GM19240 (cell line): ENCODE results near the gene TTLL8.

ENCODE experiments used
- DNase-seq: peaks from one replicate; pipeline ENCODE4 v3.0.0; 2011; ENCODE audit warnings: low spot score; ENCODE audit not compliant: insufficient read length

Gene TTLL8

DNA sequence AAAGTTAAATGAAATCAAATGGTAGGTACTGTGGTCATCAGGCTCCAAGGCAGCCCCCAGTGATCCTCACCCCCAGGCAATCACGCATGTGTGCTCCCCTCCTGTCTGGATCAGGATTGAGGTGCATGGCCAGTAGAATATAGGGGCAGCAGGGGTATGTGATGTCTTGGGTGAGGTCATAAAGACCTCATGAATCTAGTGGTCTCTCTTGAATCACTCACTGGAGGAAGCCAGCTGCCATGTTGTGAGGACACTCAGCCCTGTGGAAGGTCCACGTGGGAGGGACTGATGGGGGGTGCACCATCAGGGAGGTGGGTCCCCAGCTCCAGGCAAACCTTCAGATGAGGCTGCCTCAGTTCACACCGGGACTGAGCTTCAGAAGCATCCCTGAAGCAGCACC is 38.8 kb downstream of the TTLL8 start:
- no peak for DNase-seq

DNA sequence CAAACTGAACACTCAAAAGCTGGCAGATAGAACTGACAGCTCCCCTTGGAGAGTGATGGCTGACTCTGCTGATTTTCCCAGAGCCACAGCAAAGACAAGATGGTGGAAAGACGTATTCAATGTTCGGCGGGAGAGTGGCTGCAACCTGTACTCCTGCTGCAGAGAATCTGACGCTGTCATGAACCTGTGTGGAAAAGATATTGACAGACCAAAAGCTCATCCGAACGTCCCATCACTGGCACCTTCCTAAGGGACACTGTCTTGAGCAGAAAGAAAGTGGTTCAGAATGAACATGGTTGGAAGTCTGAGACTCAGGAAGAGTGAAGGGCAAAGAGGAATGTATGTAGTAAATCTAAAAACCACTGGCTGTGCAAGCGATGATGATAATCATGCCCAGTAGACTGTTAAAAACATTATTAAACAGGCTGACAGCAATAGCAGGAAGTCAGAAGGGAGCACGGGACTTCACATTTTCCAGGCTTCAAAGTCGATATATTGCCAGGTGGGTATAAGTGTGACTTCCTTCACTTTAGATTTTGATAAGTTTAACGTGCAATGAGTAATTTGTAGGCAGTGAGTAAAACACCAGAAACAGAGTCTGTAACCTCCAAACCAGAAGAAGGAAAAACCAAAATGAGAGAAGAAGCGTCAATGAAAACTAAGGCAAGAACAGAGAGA is 39.4 kb downstream of the TTLL8 start:
- no peak for DNase-seq

DNA sequence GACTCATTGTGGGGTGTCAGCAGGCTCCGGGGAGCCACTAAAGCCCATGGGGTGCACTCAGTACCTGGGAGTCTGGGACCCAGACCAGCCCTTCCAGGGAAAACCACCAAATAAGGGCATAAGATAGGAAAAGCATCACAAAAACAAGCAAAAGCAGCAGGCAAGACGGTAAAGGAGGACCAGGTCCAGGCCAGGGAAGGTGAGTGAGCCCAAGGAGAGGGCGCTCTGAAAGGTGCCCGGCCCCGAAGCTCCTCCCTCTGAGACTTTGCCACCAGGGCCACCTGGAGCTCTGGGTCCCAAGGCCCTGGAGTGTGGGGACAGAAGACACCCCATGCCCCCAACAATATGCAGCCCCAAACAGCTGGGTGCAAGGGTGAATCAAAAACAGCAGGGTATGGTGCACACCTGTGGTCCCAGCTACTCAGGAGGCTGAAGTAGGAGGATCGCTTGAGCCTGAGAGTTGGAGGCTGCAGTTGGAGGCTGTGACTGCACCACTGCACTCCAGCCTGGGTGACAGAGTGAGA is 40.3 kb downstream of the TTLL8 start:
- no peak for DNase-seq

DNA sequence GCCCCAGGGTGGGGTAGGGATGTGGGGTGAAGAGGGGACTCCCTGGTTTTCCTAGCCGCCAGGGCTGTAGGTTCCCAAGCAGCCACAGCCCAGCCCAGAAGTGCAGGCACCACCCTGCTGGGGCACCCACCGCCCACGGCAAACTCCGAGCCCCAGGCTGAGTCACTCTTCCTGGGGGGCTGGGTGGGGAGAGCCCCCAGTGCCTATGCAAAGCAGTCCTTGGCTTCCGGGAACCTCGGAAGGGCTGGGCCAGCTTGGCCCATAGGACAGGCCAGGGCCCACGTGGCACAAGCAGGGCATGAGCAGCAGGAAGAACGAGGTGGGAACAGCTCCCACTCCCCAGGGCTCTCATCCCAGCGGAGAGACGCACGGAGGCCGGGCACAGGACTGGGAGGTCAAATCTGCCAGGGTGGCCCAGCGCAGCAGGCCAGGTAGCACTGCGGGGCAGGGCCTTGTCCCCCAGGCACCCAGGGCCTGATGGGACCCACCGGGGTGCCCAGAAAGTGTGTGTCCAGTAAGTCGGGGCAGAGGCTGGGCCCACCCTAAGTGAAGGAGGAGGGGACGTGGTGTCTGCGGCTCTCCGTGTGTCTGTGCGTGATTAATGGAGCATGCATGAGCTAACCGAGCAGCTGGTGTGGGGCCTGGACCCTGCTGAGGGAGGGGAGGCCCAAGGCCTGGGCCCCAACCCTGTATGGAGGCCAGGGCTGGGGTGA is 41.0 kb downstream of the TTLL8 start:
- no peak for DNase-seq

DNA sequence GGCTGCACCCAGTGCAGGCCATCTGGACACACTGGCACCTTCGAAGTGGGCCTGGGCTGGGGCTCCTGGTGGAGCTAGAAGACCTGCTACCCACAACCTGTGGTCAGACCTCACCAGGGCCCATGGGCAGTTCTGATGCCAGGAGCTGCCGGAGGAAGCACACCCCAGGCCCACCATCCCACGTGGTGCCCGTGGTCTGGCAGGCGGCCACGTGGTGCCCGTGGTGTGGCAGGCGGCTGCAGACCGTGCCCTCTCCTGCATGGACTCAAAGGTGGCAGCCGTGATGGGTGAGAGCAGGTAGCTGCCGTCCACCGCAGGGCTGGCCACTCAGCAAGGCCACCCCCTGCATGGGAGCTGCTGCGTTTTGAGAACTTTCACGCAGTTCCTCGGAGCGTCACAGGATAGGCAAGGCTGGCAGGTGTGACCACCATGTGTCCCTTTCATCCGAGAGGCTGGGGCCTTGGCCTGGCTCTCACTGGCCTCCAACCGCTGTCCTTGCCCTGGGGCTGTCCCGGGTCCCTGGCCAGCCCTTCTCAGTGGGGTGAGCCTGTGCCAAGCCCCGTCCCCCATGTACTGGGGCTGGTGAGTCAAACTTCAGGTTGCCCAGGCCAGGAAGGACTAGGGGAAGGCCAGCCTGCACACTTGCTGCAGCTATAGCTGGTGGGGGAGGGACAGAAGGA is 41.6 kb downstream of the TTLL8 start:
- DNase-seq, result no peak

DNA sequence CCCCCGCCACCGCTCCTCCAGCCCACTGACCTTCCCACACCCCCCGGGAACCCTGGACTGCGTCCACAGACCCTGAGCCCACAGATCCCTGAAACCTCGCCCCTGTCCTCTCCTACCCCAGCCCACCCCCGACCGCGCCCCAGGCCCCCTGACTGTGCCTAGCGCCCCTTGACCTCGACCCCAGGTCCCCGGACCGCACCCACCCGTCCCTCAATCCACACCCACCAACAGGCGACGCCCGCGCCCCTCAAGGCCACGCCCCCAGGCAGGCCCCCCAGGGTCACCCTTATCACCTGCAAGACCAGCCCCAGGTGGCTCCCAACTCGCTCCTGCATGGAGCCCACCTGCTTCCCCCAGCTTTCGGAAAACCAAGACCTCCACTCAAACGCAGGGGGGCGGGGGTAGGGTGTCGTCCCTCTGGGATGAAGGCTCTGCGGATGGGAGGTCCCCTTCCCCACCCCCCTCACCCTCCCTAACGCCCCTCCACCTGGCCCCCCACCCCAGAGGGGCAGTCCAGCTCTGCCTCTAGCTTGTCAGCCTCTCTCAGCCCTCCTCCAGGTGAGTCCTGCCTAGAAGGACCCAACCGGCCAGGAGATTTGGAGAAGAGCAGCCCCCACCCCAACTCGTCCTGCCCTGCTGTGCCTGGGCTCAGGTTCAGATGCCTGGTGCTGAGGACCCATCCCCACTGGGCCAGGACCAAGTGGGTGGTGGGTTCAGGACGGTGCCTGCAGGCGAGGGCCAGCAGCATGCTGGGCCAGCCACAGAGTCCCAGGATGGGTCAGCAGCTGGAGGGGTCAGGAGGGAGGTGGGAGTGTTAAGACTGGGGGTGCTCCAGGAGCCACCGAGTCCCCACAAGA is 42.4 kb downstream of the TTLL8 start:
- no peak for DNase-seq

DNA sequence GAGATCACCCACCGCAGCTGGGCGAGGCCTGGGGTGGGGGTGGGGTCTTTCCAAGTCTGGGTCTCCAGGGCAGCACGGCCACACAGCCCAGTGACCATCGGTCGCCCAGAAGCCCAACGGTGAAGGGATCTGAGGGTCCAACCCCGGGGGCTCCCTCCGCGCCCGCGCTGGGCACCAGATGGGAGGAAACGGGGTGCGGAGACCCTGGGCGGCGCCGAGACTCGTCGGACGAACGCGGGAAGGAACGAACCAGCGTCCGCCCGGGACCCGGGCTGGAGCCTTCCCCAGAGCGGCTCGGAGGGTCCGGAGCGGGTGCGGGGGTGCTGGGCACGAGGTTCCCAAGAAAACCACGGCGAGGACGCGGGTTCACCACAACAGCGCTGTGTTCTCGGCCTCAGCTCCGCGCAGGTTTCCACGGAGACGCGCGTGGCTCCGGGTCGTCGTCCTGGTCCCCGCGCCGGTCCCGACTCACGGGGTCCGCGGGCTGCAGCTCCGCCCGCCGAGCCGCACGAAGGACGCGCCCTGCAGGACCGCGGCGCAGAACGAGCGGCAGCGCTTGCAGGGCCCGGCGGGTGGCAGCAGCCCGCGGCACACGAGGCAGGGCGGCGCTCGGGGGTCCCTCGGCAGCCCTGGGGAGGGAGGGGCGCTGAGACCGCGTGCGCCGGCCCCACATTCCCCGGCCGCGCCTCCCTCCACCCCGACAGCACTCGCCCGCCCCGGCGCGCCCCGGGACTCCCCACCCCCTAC is 43.3 kb downstream of the TTLL8 start:
- DNase-seq, result no peak

DNA sequence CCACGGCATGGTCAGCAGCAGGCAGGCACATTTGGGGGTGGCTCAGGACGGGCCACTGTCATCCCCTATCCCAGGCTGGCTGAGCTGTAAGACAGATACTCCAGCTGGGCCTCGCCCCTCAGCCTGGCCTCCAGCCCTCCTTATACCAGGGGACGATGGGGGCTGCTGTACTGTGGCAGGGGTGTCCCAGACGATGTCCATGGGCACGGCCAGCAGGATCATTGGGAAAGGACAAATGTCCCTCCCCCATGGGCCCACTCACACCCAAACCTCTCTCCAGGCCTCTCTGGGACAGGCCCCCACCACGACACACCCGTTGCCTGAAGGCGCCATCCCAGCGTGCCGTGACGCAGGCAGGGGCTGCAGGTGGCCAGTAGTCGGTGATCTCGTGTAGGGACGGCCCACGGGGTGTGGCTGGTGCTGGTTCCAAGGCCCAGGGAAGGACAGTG is 44.0 kb downstream of the TTLL8 start:
- no peak for DNase-seq

DNA sequence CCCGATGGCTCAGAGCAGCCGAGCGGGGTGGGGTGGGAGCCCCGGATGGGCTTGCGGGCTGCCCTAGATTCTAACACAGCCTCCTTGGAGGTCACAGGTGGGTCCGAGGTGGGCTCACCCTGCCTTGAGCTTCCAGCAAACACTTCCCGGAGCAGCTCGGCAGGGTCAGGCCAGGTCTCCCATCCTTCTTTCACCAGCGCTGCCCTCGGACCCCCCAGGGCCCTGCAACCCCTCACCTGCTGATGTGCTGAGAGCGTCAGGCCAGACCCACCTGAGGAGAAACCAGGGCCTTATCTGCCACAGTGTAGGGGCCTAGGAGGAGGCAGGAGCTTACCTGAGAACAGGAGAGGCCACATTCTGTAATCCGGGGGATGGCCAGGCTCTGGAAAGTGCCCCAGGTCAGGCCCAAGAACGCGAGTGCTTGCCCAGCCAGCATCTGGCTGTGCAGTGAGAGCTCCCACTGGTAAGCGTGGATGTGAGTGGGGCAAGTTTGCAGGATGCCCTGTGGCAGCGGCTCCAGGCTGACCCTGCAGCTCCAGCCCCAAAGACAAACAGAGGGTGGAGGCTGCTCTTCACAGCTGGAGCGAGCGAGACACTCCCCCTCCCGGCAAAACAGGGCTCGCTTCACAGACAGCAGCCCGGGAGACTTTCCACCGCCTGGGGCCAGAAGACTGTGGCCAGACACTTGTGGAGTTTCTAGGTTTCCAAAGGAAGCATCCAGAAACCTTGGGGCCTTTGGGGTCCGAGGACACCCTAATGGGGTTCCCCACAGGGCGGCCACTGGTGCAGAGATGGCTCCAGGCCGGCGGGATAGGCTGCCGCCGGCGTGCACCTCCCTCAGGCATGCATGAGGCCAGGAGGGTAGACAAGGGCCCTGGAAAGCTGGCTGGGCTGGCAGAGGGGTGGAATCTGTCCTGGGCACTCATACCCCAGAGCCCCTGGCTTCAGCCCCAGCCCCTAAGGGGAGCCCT is 45.6 kb downstream of the TTLL8 start, which contains the start of gene IL17REL:
IL17REL (minus strand) TSS at position 555 of the 971 bp plus-strand sequence; CDS start at position 436, 119 bp downstream.
- DNase-seq, result no peak

DNA sequence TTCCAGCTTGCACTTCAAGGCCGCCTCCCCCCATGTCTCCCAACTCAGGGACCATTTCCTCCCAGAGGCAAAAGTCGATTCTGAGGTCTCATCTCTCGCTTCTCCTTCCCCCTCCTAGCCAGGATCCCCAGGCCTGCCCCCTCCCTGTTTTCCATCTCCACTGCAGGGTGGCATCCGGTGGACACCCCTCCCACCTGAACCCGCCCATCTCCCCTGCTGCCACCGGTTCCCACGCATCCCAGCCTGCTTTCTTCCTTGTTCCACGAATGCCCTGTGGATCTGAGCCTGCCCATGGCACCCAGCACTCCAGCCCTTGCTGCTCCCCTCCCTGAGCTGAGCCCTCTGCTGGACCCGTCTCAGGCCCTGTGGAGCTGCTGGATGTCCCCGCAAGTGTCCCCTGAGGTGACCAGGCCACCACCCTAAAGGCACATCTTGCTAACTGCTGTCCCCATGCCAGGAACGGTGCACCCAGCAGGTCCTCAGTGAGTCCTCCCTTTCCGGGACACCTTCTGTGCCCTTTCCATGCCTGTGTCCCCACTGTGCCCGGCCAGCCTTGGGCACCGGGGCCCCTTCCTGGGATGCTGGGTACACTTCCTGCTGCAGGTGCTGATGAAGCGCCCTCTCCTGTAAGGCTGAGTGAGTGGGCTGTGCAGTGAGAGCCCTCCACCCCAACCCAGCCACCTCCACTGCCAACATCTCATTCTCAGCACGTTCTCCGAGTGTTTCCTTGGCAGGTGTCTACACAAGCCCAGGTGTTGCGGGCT is 46.5 kb downstream of the TTLL8 start:
- no peak for DNase-seq

DNA sequence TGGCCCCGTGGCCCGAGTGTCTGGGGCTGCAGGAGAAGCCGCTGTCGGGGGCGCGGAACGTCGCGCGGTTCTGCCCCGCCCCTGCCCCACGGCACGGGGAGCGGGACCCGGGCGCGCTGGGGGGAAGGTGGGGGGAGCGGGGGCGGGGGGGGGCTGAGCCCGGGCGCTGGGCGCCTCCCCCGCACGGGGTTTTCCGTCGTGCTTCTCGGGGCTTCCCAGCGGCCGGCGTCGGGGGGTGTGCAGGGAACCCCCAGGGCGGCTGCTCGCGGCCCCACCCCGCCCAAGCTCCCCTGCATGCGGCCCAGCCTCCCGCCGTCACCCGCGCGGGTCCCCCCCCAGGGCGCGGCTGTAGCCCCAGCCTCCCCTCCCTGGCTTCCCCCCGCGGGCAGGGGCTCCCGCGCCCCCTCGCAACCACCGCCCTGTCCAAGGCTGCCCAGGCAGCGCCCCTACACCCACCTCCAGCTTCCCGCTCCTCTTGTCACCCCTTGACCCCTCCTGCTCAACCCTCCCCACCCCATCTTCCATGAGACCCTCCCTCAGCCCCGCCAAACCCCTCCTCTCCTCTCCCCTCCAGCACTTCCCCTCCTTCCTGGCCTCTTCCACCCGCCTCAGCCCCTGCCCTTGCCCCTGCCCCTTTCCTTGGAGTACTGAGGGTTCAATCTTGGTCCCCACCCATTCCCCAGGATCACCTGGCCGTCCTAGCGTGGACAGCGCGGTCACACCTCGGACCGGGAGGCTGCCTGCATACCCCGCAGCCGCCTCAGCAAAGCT is 47.2 kb downstream of the TTLL8 start:
- no peak for DNase-seq

DNA sequence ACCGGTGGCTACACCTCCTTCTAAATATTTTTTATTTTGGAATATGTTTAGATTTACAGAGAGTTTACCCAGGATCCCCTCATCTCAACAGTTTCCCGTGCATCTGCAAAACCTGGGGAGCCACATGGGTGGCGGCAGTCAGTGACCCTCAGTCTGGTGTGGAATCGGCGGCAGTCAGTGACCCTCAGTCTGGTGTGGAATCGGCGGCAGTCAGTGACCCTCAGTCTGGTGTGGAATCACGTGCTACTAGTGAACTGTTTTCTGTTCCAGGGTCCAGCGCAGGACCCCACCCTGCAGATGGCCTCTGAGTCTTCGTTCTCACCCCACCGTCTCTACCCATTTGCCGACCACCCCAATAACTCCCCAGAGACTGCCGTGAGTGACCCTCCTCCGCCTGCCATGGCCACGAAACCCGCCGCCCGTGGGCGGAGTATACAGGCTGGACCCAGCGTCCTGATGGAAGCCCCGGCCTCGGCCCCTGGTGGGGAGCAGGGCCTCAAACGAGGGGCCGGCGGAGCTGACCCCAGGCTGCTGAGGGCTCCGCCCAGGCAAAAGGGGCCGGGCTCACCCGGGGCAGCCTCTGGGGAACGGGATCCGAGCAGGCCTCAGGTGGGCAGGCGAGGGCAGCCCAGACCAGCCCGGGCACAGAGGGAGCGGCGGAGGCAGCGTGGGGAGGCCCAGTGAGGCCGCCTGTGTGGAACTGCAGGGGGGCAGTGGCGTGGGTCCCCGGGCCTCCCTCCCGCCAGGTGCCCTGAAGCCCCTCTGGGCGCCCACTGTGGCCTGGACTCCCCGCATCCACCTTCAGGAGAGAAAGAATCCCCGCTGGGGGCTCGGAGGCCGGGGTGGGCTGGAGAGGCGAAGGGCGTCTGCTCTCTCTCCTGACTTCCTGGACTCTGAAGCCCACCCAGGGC is 48.1 kb downstream of the TTLL8 start:
- no peak for DNase-seq

DNA sequence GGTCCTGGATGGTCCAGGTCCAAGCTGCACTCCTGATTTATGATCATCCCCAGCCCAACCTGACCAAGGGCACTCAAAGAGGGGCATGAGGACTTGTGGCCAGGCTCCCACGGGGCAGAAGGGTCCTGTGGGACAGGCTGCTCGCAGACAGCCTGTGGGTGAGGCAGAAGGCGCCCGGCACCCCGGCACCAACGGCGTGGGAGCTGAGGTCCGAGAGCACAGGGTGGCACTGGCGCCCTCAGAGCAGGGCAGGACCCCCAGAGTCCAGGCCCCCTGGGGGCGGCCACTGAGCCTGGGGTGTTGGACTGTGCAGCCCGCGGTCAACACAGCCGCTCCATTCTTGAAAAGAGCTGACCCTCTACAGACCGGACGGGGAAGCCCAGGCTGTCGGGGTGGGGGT is 48.8 kb downstream of the TTLL8 start:
- no peak for DNase-seq

DNA sequence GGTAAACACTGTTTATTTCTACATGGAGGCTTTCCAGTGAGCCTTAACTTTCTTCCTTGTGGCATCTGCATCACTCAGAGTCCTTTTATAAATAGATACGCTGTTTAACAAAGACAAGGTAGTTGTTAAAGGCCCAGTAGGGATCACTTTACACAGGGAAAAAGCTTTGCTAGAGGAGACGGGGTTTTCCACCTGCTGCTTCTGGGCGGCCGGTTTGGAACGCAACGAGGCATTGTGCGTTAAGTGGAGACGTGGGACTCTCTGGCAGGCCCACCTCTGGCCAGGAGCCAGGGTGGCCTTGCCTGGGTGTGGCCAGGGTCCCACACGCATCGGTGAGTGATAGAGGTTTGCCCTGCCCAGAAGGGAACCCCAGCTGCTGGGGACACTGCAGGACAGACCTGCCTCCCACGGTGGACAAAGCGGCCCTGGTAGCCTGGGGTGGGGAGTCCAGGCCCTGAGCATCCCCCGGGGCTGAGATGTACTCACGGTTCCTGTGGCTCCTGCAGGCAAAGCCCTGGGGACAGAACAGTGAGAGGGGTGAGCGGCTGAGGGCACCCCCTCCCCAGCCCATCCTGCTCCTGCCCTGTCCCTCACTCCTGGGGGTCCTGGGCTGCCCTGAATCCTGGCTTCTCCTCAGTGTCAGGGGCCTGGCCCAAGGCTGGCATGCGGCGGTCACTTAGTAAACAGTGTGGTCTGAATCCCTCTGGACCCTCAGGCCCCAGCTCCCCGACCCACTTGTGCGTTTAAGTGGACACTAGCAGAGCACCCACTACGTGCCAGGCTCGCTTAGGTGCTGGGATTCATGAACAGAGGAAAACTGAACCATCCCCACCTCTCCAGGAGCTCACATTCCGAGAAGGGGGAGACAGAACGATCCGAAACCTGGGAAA is 49.7 kb downstream of the TTLL8 start:
- DNase-seq, result no peak

DNA sequence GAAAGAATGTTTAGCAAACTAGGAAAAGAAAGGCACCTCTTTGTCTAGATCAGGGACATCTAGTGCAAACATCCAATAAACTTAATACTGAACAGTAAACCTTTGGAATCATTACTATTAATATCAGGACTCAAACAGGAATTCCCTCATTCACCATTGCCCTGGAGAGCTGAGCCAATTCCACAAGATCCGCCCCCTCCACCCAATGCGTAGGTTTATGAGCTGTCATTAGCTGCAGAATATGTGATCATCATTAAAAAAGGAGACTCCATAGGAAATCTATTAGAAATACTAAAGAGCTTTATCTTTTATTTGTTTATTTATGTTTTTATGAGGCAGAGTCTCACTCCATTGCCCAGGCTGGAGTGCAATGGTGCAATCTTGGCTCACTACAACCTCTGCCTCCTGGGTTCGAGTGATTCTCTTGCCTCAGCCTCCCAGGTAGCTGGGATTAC is 51.0 kb downstream of the TTLL8 start:
- DNase-seq, result no peak

DNA sequence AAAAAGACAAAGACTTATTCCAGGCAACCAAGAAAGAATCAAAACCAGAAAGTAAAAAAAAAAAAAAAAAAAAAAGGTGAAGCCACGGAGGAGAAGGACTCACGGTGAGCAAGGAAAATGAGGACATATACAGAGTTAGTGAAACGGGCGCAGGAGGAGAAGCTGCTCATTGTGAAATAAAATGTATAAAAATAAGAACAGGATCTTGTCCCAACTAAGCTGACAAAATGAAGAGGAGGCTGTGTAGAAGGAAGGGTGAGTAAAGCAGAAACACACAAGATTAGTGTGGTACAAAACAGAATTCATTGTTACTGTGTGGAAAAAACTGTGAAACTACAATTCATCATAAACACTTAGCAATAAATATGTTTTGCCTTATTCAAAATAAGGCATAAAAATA is 53.2 kb downstream of the TTLL8 start:
- no peak for DNase-seq
